ENCODE results near the gene DCHS1.

DCHS1 gene

DNA sequence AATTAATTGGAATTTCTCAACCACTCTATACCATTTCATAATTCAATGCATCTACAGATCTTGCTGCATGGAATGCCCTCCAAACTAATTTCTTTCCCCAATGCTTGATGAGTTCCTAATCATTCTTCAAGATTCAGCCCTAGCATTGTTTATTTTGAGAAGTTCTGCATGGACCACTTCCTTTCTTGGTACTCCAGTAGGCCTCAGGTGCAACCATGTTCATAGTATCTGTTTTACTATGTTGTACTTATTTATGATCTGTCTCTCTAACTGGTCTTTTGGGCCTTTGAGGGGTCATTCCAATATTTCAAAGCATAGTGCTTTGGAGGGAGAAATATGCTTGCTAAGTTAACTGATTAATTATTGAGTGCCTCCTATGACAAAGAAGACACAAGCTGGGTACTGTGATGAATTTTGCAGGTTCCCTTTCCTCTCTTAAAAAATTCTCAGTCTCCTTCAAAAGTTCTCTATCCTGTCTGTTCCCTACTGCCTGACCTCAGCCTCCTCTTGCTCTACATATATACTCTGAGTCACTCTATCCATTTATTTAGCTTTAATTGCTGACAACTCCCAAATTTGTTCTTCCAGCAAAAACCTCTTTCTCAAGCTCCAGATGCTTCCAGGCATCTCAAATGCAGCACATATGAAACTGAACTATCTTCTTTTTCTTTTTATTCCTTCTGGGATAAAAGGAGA lies 18.1 kb upstream of the DCHS1 start:
- in situ Hi-C loops (cut with MboI; ENCODE audit: low sequenced_read_pairs, unreplicated experiment), result no loop called here
- no peak for DNase-seq (ENCODE audit: low spot score)
- TF ChIP-seq, protein P1, sequence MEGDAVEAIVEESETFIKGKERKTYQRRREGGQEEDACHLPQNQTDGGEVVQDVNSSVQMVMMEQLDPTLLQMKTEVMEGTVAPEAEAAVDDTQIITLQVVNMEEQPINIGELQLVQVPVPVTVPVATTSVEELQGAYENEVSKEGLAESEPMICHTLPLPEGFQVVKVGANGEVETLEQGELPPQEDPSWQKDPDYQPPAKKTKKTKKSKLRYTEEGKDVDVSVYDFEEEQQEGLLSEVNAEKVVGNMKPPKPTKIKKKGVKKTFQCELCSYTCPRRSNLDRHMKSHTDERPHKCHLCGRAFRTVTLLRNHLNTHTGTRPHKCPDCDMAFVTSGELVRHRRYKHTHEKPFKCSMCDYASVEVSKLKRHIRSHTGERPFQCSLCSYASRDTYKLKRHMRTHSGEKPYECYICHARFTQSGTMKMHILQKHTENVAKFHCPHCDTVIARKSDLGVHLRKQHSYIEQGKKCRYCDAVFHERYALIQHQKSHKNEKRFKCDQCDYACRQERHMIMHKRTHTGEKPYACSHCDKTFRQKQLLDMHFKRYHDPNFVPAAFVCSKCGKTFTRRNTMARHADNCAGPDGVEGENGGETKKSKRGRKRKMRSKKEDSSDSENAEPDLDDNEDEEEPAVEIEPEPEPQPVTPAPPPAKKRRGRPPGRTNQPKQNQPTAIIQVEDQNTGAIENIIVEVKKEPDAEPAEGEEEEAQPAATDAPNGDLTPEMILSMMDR (IDR thresholded peaks at IDR 0.05; ENCODE audit: borderline replicate concordance, control extremely low read depth, extremely low read depth, insufficient read depth, missing control alignments), result no peak

DNA sequence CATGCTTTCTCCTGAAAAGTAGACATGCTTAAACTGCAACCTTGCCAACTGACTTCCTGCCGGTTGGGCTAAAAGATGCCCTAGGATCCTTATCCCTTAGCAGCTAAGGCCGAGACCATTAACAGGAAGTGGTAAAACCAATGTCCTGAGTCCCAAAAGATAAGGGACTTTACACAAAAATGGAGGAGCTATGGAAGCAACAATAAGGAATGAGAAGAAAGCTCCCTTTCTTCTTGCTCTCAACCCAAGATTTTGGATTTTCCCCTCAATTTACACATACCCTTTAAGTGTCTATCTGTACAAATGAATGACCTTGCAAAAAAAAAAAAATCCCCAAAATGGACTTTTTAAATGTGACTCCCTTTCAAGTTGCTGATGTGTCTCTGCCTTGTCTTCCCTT lies 16.4 kb upstream of the DCHS1 start:
- TF ChIP-seq, protein P1 (IDR thresholded peaks at IDR 0.05; ENCODE audit: borderline replicate concordance, control extremely low read depth, extremely low read depth, insufficient read depth, missing control alignments), result no peak
- DNase-seq (ENCODE audit: low spot score), result no peak
- in situ Hi-C loops (cut with MboI; ENCODE audit: low sequenced_read_pairs, unreplicated experiment), result no loop called here

DNA sequence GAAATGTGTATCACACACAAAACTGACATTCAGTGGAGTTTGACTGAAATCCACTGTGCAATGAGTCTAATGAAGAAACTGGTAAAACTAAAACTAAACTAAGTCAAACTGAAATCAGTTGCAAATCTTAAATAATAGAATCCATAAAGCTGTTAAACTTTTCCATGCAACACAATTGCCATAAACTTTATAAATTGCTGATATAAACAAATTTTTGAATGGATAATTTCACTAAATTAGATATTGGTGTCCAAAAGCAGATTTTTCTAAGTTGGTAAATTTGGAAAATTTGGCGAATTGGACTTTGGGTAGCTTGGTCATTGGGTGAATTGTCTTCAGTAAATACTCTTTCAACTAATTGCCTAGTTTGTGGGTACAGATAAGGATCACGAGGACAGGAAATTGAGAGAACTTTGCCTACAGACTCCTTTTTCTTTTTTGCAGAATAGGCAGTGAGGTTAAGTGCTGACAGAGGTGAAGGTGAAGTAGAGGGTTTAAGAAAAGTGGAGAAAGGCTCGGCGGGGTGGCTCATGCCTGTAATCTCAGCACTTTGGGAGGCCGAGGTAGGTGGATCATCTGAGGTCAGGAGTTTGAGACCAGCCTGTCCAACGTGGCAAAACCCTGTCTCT lies 14.7 kb upstream of the DCHS1 start:
- no peak for DNase-seq (ENCODE audit: low spot score)
- TF ChIP-seq, protein P1 (IDR thresholded peaks at IDR 0.05; ENCODE audit: borderline replicate concordance, control extremely low read depth, extremely low read depth, insufficient read depth, missing control alignments), result no peak
- in situ Hi-C loops (cut with MboI; ENCODE audit: low sequenced_read_pairs, unreplicated experiment), result no loop called here

DNA sequence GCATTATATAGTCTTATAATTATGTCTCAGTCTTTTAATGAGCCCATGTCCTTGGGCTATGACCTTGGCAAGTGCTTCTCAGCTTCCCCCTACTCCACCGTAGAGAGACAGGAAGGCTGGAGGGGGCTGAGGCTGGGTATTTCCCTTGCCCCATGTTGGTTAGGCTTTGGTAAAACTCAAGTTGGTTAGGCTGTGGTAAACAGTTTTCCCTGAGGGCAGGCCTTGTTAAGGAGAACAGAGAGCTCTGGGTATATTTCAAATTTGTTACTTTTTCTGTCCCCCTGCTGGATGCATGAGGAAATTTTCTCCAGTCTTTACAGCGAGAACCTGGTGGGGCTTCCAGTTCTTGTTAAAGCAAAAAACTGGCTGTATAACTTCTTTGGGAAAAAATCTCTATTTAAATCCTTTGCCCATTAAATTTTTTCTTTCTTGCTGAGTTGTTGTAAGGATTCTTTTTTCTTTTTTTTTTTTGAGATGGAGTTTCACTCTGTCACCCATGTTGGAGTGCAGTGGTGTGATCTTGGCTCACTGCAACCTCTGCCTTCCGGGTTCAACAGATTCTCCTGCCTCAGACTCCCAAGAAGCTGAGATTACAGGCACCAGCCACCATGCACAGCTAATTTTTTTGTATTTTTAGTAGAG lies 12.2 kb upstream of the DCHS1 start:
- no peak for DNase-seq (ENCODE audit: low spot score)
- in situ Hi-C loops (cut with MboI; ENCODE audit: low sequenced_read_pairs, unreplicated experiment), result no loop called here
- TF ChIP-seq, protein P1 (IDR thresholded peaks at IDR 0.05; ENCODE audit: borderline replicate concordance, control extremely low read depth, extremely low read depth, insufficient read depth, missing control alignments), result no peak

DNA sequence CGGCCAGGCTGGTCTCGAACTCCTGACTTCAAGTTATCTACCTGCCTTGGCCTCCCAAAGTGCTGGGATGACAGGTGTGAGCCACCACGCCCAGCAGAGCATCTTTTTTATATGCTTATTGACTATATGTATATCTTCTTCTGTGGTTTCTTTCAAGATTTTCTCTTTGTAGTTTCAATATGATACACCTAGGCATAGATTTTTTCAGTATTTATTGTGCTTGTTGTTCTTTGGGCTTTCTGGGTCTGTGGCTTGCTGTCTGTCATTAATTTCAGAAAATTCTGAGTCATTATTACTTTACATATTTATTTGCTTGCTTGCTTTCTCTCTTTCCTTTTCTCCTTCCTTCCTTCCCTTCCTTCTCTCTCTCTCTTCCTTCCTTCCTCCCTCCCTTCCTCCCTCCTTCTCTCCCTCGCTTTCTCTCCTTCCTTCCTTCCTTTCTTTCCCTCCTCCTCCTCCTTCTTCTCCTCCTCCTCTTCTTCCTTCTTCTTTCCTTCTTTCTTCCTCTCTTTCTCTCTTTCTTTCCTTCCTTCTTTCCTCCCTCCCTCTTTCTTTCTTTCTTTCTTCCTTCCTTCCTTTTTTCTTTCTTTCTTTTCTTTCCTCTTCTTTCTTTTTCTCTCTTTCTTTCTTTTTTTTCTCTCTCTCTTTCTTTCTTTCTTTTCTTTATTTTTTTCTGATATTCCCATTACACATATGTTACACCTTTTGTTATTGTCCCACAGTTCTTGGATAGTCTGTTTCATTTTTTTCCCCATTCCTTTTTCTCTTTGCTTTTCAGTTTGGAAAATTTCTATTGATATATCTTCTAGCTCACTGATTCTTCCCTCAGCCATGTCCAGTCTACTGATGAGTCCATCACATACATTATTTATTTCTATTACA lies 10.9 kb upstream of the DCHS1 start:
- in situ Hi-C loops (cut with MboI; ENCODE audit: low sequenced_read_pairs, unreplicated experiment), result no loop called here
- TF ChIP-seq, protein P1 (IDR thresholded peaks at IDR 0.05; ENCODE audit: borderline replicate concordance, control extremely low read depth, extremely low read depth, insufficient read depth, missing control alignments), result no peak
- DNase-seq (ENCODE audit: low spot score), result no peak

DNA sequence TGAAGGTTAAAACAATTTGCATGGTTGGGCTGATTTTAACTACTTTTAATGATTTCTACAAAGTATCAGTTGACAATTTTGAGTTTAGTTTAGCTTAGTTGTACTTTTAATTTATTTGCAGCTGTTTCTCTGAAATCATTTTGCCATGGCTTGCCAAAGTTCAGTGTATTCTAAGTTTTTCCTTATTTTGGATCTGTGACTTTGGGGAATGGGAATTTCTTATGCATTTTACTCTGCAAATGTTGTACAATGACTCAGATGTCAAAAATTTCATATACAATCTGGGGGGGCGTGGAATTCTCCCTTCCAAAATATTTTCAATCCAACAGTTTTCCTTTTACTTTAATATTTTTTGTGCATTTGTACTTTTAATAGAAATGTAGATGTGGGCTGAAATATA lies 8.9 kb upstream of the DCHS1 start:
- DNase-seq (ENCODE audit: low spot score), result no peak
- TF ChIP-seq, protein P1 (IDR thresholded peaks at IDR 0.05; ENCODE audit: borderline replicate concordance, control extremely low read depth, extremely low read depth, insufficient read depth, missing control alignments), result no peak
- in situ Hi-C loops (cut with MboI; ENCODE audit: low sequenced_read_pairs, unreplicated experiment), result no loop called here
